Progenitor cell of endocrine pancreas (in vitro differentiated cells): ENCODE results near the gene HIVEP3. TPM values are rescaled to one million over a fixed set of nuclear protein-coding genes. Genes with fewer than 3 reads are reported as not detected.

Experiments
- DNase-seq: peaks from one replicate; pipeline ENCODE4 v3.0.0; 2021; ENCODE audit warnings: low spot score; ENCODE audit not compliant: unreplicated experiment
- H3K27ac Mint-ChIP-seq: 2 replicates; pipeline ENCODE4 v1.8.0; 2021; ENCODE audit warnings: mild to moderate bottlenecking, moderate library complexity, mixed read lengths
- H3K27me3 Mint-ChIP-seq: 2 replicates; pipeline ENCODE4 v1.8.0; 2021; ENCODE audit warnings: mixed read lengths
- H3K36me3 Mint-ChIP-seq: 2 replicates; pipeline ENCODE4 v1.8.0; 2022; ENCODE audit warnings: mixed read lengths; ENCODE audit not compliant: insufficient read depth
- H3K4me1 Mint-ChIP-seq: 2 replicates; pipeline ENCODE4 v1.8.0; 2021; ENCODE audit warnings: low read depth, mixed read lengths
- H3K4me3 Mint-ChIP-seq: 2 replicates; pipeline ENCODE4 v1.8.0; 2021; ENCODE audit warnings: low read depth, mild to moderate bottlenecking, moderate library complexity, mixed read lengths
- H3K9me3 Mint-ChIP-seq: 2 replicates; pipeline ENCODE4 v1.8.0; 2021; ENCODE audit warnings: low read depth, mixed read lengths
- CTCF ChIP-seq: fragments of 200-600 bp; sonication (generic); IDR thresholded peaks from one replicate; pipeline ENCODE4 v1.5.0; 2021; ENCODE audit warnings: antibody characterized with exemption, mild to moderate bottlenecking; ENCODE audit not compliant: unreplicated experiment
- total RNA-seq: library from RNA; stranded (reverse); gene quantifications from 2 replicates; pipeline ENCODE4 v1.2.1, GENCODE V29; 2021

HIVEP3 gene
- total RNA-seq, 1 donor from 2014 or later = 1.1 TPM

DNA sequence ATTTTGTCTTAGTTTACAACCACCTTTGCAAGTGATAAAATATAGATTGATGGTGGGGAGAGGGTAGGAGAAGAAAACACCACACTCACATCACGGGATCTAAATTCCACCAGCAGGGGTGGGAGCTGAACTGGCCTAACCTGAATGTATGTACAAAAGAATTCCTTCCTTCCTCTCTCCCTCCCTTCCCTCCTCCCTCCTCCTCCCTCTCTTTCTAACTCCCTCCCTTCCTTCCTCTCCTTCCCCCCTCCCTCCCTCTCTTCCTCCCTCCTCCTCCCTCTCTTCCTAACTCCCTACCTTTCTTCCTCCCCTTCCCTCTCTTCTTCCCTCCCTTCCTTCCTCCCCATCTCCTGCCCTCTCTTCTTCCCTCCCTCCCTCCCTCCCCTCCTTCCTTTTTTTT, 40.2 kb downstream of the HIVEP3 start:
- no peaks in the 10 kb centered on the region for H3K9me3 Mint-ChIP-seq
- no peak overlapping the region for H3K27ac Mint-ChIP-seq
- no peaks in the 10 kb centered on the region for H3K36me3 Mint-ChIP-seq
- H3K27me3 Mint-ChIP-seq = peaks cover 12% of the 10 kb centered on the region
- peaks cover 20% of the 10 kb centered on the region for H3K4me1 Mint-ChIP-seq
- no peak for DNase-seq
- H3K4me3 Mint-ChIP-seq = no peak overlapping the region
- no peak for TF ChIP-seq CTCF

- no peaks in the 10 kb centered on the region for H3K9me3 Mint-ChIP-seq
- H3K36me3 Mint-ChIP-seq = no peaks in the 10 kb centered on the region
- no peak overlapping the region for H3K4me3 Mint-ChIP-seq
- H3K4me1 Mint-ChIP-seq = peaks cover 10% of the 10 kb centered on the region
- DNase-seq = no peak
- no peak for TF ChIP-seq CTCF
- H3K27me3 Mint-ChIP-seq = peaks cover 14% of the 10 kb centered on the region
- no peak overlapping the region for H3K27ac Mint-ChIP-seq
These were observed 41.9 kb downstream of the HIVEP3 start for GRCh38 chr1:41876576-41877445.

- H3K4me1 Mint-ChIP-seq = peaks cover 7% of the 10 kb centered on the region
- H3K9me3 Mint-ChIP-seq = no peaks in the 10 kb centered on the region
- TF ChIP-seq CTCF = no peak
- peaks cover 14% of the 10 kb centered on the region for H3K27me3 Mint-ChIP-seq
- H3K4me3 Mint-ChIP-seq = no peak overlapping the region
- no peaks in the 10 kb centered on the region for H3K36me3 Mint-ChIP-seq
- no peak for DNase-seq
- H3K27ac Mint-ChIP-seq = no peak overlapping the region
These were observed 43.2 kb downstream of the HIVEP3 start for GRCh38 chr1:41875487-41875886.

- Mint-ChIP-seq H3K27ac (no peak overlapping the region), H3K27me3 (peaks cover 14% of the 10 kb centered on the region), H3K36me3 (no peaks in the 10 kb centered on the region), H3K4me3 (no peak overlapping the region), H3K4me1 (peaks cover 6% of the 10 kb centered on the region), H3K9me3 (no peaks in the 10 kb centered on the region)
- no peak for DNase-seq
- TF ChIP-seq CTCF = no peak
These were observed 43.8 kb downstream of the HIVEP3 start for GRCh38 chr1:41874903-41875411.

- no peak overlapping the region for H3K4me3 Mint-ChIP-seq
- H3K27ac Mint-ChIP-seq = no peak overlapping the region
- H3K27me3 Mint-ChIP-seq = peaks cover 13% of the 10 kb centered on the region
- no peaks in the 10 kb centered on the region for H3K9me3 Mint-ChIP-seq
- no peak for DNase-seq
- H3K4me1 Mint-ChIP-seq = peaks cover 5% of the 10 kb centered on the region
- TF ChIP-seq CTCF = no peak
- H3K36me3 Mint-ChIP-seq = no peaks in the 10 kb centered on the region
These were observed 44.5 kb downstream of the HIVEP3 start for GRCh38 chr1:41874151-41874719.
